ENCODE measurements around the gene TRAPPC3L. TPM values are rescaled to one million over a fixed set of nuclear protein-coding genes. Genes with fewer than 3 reads are reported as not detected.
A peak's percentile ranks its signal among the peaks of the same experiment; 100 is the strongest.

TRAPPC3L gene
- total and polyA plus RNA-seq, 2 of the 13 experiments (the other 11 are each of a cell fraction or from before 2014, with no cell fraction given) = not detected

DNA sequence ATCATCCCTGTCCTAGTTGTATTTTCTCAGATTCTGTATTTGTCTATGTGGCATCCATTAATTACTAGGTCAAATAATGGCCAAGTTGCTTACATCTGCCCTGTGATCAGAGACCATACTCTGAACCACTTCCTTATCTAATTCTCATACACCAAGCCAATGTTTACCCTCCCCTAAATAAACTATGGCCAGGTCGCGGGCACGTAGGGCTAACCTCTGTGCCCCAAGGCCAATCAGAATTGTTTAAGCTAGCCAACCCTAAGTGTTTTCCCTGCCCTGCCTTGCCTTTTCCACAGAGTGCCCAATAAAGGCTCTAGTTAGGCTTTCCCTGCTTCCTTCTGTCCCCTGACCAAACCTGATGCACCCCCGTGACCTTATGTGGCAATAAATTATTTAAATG, 5.3 kb upstream of the TRAPPC3L start (continued):
- TF ChIP-seq ZNF451 (CRISPR knock-in tag; IDR thresholded peaks at IDR 0.05) (no peak), MAZ (IDR thresholded peaks at IDR 0.05; ENCODE audit: borderline replicate concordance, low read depth, low read length) (no peak), MAZ (CRISPR knock-in tag; IDR thresholded peaks at IDR 0.05; ENCODE audit: low read depth) (no peak), ZNF501 (CRISPR knock-in tag; IDR thresholded peaks at IDR 0.05) (no peak), ZNF570 (CRISPR knock-in tag; IDR thresholded peaks at IDR 0.05; ENCODE audit: borderline replicate concordance) (no peak), NFYB (CRISPR knock-in tag; IDR thresholded peaks at IDR 0.05) (peak; percentile 56), HOXD1 (CRISPR knock-in tag; IDR thresholded peaks at IDR 0.05) (no peak), ZNF205 (CRISPR knock-in tag; IDR thresholded peaks at IDR 0.05) (no peak), IRX3 (CRISPR knock-in tag; IDR thresholded peaks at IDR 0.05; ENCODE audit: borderline replicate concordance, low read depth) (no peak), ZBTB40 (IDR thresholded peaks at IDR 0.05) (no peak), ZBTB40 (CRISPR knock-in tag; IDR thresholded peaks at IDR 0.05) (no peak; the same call in 1 of the 2 replicates), ARID4A (CRISPR knock-in tag; IDR thresholded peaks at IDR 0.05; ENCODE audit: borderline replicate concordance) (no peak; the same call in 1 of the 2 replicates), KDM2A (CRISPR knock-in tag; IDR thresholded peaks at IDR 0.05; ENCODE audit: borderline replicate concordance, low read depth) (no peak), ZNF350 (CRISPR knock-in tag; IDR thresholded peaks at IDR 0.05; ENCODE audit: borderline replicate concordance, low read depth) (no peak), ZSCAN25 (CRISPR knock-in tag; IDR thresholded peaks at IDR 0.05) (no peak), ZNF562 (CRISPR knock-in tag; IDR thresholded peaks at IDR 0.05; ENCODE audit: borderline replicate concordance) (no peak), RXRA (CRISPR knock-in tag; IDR thresholded peaks at IDR 0.05) (no peak; the same call in 1 of the 2 replicates), TEAD2 (CRISPR knock-in tag; IDR thresholded peaks at IDR 0.05) (no peak), ZFP36L1 (CRISPR knock-in tag; IDR thresholded peaks at IDR 0.05) (no peak)

Measured in HepG2 (cell line).